Uterus (tissue), 4 donors: ENCODE measurements around the gene GARNL3. TPM values are rescaled to one million over a fixed set of nuclear protein-coding genes. Genes with fewer than 3 reads are reported as not detected.

Experiments
- DNase-seq, 2 donors: peaks; one replicate each; pipeline ENCODE4 v3.0.0-alpha.2; 2019 to 2020
- H3K27ac ChIP-seq, 2 donors: fragments of 200-600 bp; sonication (generic); 1 replicate in 1 of 2; 2 replicates in 1 of 2; pipeline ENCODE4 v1.5.1; 2016 to 2018
- H3K27me3 ChIP-seq, 2 donors: fragments of 200-600 bp; sonication (generic); one replicate each; pipeline ENCODE4 v1.5.1; 2018 to 2019; ENCODE audit warnings: control low read depth in 1 of 2
- H3K36me3 ChIP-seq, 2 donors: fragments of 200-600 bp; sonication (generic); one replicate each; pipeline ENCODE4 v1.5.1; 2019; ENCODE audit warnings: control low read depth in 1 of 2
- H3K4me1 ChIP-seq, 2 donors: fragments of 200-600 bp; sonication (generic); one replicate each; pipeline ENCODE4 v1.5.1; 2018 to 2019; ENCODE audit warnings: control low read depth in 1 of 2
- H3K4me3 ChIP-seq, 2 donors: fragments of 200-600 bp; sonication (generic); 1 replicate in 1 of 2; 2 replicates in 1 of 2; pipeline ENCODE4 v1.5.1; 2018 to 2019; ENCODE audit warnings: mild to moderate bottlenecking in 1 of 2
- H3K9me3 ChIP-seq, 2 donors: fragments of 200-600 bp; sonication (generic); one replicate each; pipeline ENCODE4 v1.5.1; 2019; ENCODE audit warnings: control low read depth in 1 of 2
- POLR2A ChIP-seq, 2 donors: fragments of 450-650 bp; IDR thresholded peaks; one replicate each; pipeline ENCODE4 v1.6.1; 2016; ENCODE audit warnings: antibody characterized with exemption in 2 of 2, mild to moderate bottlenecking in 1 of 2, moderate library complexity in 1 of 2
- intact Hi-C: fragments of 100-400 bp; cut with DNase I; formaldehyde crosslinking; loops from one replicate; pipeline ENCODE4 v1.15.1; 2023; ENCODE audit warnings: low total_unique reads
- total RNA-seq, 4 donors: library from RNA; depleted of rRNA in 3 of 4; stranded (reverse); fragments of >200 nt in 3 of 4; gene quantifications; one replicate each; pipeline versions ENCODE4 v1.1.0 to v1.2.4, GENCODE V29; 2014 to 2023
- TF ChIP-seq, protein P1 (sequence below), 4 experiments: fragments of 200-600 bp in 2 of 4; fragments of 450-650 bp in 2 of 4; sonication (generic) in 2 of 4; IDR thresholded peaks; one replicate each; pipeline ENCODE4 v1.5.1; 2016 to 2019; ENCODE audit warnings: antibody characterized with exemption in 4 of 4, mild to moderate bottlenecking in 2 of 4, moderate library complexity in 1 of 4
- donor health status: DM: yes; HTN: yes; CAD: no.

Gene GARNL3, protein sequence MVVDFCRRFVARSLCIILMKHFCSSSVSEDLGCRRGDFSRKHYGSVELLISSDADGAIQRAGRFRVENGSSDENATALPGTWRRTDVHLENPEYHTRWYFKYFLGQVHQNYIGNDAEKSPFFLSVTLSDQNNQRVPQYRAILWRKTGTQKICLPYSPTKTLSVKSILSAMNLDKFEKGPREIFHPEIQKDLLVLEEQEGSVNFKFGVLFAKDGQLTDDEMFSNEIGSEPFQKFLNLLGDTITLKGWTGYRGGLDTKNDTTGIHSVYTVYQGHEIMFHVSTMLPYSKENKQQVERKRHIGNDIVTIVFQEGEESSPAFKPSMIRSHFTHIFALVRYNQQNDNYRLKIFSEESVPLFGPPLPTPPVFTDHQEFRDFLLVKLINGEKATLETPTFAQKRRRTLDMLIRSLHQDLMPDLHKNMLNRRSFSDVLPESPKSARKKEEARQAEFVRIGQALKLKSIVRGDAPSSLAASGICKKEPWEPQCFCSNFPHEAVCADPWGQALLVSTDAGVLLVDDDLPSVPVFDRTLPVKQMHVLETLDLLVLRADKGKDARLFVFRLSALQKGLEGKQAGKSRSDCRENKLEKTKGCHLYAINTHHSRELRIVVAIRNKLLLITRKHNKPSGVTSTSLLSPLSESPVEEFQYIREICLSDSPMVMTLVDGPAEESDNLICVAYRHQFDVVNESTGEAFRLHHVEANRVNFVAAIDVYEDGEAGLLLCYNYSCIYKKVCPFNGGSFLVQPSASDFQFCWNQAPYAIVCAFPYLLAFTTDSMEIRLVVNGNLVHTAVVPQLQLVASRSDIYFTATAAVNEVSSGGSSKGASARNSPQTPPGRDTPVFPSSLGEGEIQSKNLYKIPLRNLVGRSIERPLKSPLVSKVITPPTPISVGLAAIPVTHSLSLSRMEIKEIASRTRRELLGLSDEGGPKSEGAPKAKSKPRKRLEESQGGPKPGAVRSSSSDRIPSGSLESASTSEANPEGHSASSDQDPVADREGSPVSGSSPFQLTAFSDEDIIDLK
- 10 to 100 TPM in 3 of 4 donors, 1 to 10 TPM in 1; 9.7 to 79.7 (median 72.0) TPM for total RNA-seq

DNA sequence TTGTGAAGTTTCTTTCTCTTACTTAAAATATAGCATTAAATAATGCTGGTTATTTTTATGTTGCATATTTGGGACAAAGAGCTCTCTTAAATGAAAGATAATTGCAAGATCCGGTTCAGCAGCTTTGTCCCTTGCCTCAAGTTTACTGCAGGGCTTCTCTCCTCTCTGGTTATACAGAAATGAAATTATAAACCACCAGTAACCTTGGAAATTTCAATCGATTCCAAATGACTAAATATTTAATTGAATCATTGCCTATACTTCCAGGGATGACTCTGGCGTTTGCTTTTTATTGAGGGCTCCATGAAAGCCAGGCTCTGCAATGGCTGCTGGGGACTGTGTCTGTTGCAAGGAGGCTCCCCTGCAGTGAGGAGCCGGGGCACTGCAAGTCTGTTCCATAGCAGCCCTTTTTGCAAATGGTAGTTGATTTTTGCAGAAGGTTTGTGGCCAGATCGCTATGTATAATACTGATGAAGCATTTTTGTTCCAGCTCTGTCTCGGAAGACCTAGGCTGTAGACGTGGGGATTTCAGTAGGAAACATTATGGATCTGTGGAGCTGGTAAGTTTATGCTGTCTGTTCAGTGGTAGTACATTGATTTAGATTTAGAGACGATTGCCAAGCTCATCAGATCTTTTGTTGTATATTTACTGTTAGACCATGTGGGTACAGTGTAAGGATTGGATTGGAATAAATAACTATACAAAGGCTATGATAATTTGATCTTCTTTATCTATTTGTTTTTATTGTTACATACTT, at the start of gene GARNL3:
Gene GARNL3, plus strand, starts transcription at position 313 of the 758 bp plus-strand sequence. Its CDS starts 104 bp downstream, at position 417.
- intact Hi-C loops = no loop called here
- Histone ChIP-seq H3K4me3 (no peak within 1 kb of the TSS), H3K27ac (peak within 1 kb of the TSS in 1 of 2 donors; percentile 5), H3K4me1 (no peaks in the 10 kb centered on the region), H3K27me3 (no peaks in the 10 kb centered on the region), H3K9me3 (no peaks in the 10 kb centered on the region), H3K36me3 (no peaks in the 10 kb centered on the region)
- no peak for DNase-seq
- TF ChIP-seq, protein P1, sequence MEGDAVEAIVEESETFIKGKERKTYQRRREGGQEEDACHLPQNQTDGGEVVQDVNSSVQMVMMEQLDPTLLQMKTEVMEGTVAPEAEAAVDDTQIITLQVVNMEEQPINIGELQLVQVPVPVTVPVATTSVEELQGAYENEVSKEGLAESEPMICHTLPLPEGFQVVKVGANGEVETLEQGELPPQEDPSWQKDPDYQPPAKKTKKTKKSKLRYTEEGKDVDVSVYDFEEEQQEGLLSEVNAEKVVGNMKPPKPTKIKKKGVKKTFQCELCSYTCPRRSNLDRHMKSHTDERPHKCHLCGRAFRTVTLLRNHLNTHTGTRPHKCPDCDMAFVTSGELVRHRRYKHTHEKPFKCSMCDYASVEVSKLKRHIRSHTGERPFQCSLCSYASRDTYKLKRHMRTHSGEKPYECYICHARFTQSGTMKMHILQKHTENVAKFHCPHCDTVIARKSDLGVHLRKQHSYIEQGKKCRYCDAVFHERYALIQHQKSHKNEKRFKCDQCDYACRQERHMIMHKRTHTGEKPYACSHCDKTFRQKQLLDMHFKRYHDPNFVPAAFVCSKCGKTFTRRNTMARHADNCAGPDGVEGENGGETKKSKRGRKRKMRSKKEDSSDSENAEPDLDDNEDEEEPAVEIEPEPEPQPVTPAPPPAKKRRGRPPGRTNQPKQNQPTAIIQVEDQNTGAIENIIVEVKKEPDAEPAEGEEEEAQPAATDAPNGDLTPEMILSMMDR (IDR thresholded peaks at IDR 0.05) = no peak

DNA sequence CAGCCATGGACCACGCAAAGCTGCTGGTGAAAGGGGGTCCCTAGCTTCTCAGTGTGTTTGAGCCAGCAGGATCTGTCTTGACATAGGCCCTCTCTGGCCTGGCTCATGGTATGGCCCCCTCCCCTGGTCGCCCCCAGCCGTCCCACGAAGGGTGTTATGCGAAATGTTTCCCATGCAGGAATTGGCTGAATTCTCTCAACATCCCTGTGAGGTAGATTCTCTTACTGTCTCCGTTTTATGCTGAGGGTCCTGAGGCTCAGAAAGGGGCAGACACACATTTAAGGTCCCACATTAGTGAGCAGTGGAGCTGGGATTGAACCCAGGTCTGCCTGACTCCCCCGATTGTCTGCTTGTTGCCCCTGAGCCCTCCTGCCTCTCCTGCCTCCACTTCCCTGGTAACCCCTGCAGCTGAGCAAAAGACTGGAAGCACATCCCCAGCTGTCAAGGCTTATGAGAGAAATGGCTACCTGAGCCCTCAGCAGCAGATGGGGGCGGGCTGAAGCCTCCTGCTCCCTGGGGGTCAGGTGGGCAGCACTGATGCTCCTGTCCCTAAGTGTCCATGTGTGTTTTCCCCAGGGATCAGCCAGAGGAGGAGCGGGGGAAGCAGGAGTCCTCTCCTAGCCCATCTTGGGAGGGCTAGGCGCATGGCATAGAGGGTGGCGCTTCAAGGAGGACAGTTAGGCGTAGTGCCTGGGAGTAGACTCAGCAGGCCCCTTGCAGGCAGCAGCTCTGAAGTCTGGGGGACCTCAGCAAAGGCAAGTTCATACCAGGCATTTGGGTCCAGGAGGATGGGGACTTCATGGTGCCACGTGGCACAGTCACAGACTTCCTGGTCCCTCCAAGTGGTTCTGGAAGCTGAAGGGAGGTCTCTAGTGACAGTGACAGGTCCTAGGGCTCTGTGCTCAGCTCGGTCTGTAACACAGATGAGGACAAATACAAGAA, 49.0 kb upstream of the GARNL3 start:
- no peaks in the 10 kb centered on the region for H3K27me3 ChIP-seq
- intact Hi-C loops = no loop called here
- no peaks in the 10 kb centered on the region for H3K9me3 ChIP-seq
- TF ChIP-seq POLR2A (IDR thresholded peaks at IDR 0.05) = no peak
- TF ChIP-seq, protein P1 (IDR thresholded peaks at IDR 0.05) = no peak
- no peaks in the 10 kb centered on the region for H3K4me1 ChIP-seq
- no peak for DNase-seq
- H3K27ac ChIP-seq = no peak overlapping the region
- H3K4me3 ChIP-seq = no peak overlapping the region
- no peaks in the 10 kb centered on the region for H3K36me3 ChIP-seq

DNA sequence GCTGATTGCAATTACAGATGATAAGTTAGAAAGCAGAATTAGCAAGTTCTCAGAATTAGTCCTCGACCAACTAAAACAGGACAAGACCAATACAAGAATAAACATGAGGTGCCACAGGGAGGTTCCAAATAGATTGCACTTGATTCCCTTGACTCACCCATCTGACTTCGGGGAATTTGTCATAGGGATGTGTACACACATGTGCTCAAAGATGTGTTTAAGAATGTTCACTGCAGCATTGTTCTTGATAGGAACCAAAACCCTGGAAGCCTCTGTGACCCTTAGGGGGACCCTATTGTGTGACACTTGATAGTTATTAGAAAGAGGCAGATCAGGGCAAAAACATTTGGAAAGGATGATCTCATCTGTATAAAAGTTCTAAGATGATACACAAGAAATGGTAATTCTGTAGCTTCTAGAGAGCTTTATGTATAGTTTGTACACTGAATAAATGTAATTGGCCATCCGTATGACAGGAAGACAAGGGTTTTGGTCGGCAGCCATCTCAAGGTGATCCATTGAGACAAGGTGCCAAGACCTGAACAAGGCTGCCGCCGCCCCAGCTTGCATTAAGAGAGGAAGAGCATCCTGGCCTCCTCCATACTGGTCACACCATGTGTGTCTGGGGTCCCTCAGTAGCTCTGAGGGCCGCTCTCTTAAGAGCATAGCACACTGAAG, 48.2 kb upstream of the GARNL3 start:
- TF ChIP-seq, protein P1 (IDR thresholded peaks at IDR 0.05) = no peak
- TF ChIP-seq POLR2A (IDR thresholded peaks at IDR 0.05) = no peak
- Histone ChIP-seq H3K27me3 (no peaks in the 10 kb centered on the region), H3K4me3 (no peak overlapping the region), H3K4me1 (no peaks in the 10 kb centered on the region), H3K9me3 (no peaks in the 10 kb centered on the region), H3K27ac (no peak overlapping the region), H3K36me3 (no peaks in the 10 kb centered on the region)
- DNase-seq = no peak
- intact Hi-C loops = no loop called here

DNA sequence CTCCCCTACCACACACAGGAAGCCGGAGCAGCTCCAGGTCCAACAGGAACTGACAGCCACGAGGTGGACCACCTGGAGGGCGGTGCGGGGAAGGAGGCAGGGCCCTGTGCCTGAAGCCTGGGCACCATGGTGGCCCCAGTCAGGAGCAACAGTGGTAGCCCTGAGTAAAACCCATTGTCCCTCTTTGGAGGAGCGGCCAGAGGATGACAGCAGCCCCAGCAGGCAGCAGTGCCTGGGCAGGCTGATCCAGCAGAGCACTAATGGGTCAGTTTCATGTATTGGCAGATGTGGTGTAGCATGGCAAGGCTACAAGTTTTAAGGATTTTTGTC, 47.7 kb upstream of the GARNL3 start:
- Histone ChIP-seq H3K4me3 (no peak overlapping the region), H3K27me3 (no peaks in the 10 kb centered on the region), H3K36me3 (no peaks in the 10 kb centered on the region), H3K4me1 (no peaks in the 10 kb centered on the region), H3K27ac (no peak overlapping the region), H3K9me3 (no peaks in the 10 kb centered on the region)
- no peak for DNase-seq
- TF ChIP-seq, protein P1 (IDR thresholded peaks at IDR 0.05) = no peak
- no peak for TF ChIP-seq POLR2A (IDR thresholded peaks at IDR 0.05)
- intact Hi-C loops = no loop called here
